LHCN-M2 (cell line): ENCODE results near the gene KANSL2. TPM values are rescaled to one million over a fixed set of nuclear protein-coding genes. Genes with fewer than 3 reads are reported as not detected.
"Not testable (repeated sequence)": the region's sequence is repeated elsewhere in the genome, so short reads cannot be mapped to it uniquely, and the experiment has no call there.

Source experiments
- DNase-seq: peaks from one replicate; pipeline ENCODE4 v3.0.0-alpha.2; 2012; ENCODE audit warnings: low read depth
- polyA plus RNA-seq: library from polyadenylated mRNA; unstranded; fragments of >200 nt; gene quantifications from one replicate; pipeline ENCODE4 v1.2.1, GENCODE V29; 2012; ENCODE audit warnings: missing spikeins
- total RNA-seq: library from RNA; depleted of rRNA; stranded (reverse); fragments of >200 nt; gene quantifications from 2 replicates; pipeline ENCODE4 v1.2.3, GENCODE V29; 2014; rRNA removed

The KANSL2 gene
- 36.9 and 44.9 TPM in 2 replicates for total RNA-seq
- 16.5 TPM for polyA plus RNA-seq

GRCh38 chr12:48681710-48682532 lies at the start of gene KANSL2:
Gene KANSL2 (minus strand): TSS chr12:48682238. CDS start chr12:48681632, 606 bp downstream.
- DNase-seq: peak; percentile 98

- DNase-seq: no peak
These were observed 46.8 kb upstream of the KANSL2 start for GRCh38 chr12:48728807-48729206.

- DNase-seq: not testable (repeated sequence)
These were observed 38.7 kb upstream of the KANSL2 start for GRCh38 chr12:48720737-48721136.

GRCh38 chr12:48720171-48720570 lies 38.1 kb upstream of the KANSL2 start:
- DNase-seq: not testable (repeated sequence)

GRCh38 chr12:48719002-48719401 lies 37.0 kb upstream of the KANSL2 start:
- not testable (repeated sequence) for DNase-seq

GRCh38 chr12:48717252-48717695 lies 35.2 kb upstream of the KANSL2 start:
- peak; percentile 5 for DNase-seq

GRCh38 chr12:48716493-48717251 lies 34.6 kb upstream of the KANSL2 start, which contains the start of gene CCNT1:
Gene CCNT1 (minus strand): TSS chr12:48716707. CDS start chr12:48716675, 32 bp downstream.
- DNase-seq: peak; percentile 100

GRCh38 chr12:48716168-48716492 lies 34.1 kb upstream of the KANSL2 start:
- DNase-seq: no peak

GRCh38 chr12:48712209-48712608 lies 30.2 kb upstream of the KANSL2 start:
- DNase-seq: no peak

GRCh38 chr12:48698822-48699221 lies 16.8 kb upstream of the KANSL2 start:
- not testable (repeated sequence) for DNase-seq

- DNase-seq: no peak
These were observed 14.6 kb upstream of the KANSL2 start for GRCh38 chr12:48696626-48697025.

- no peak for DNase-seq
These were observed 13.8 kb upstream of the KANSL2 start for GRCh38 chr12:48695859-48696258.

GRCh38 chr12:48694038-48694437 lies 12.0 kb upstream of the KANSL2 start:
- no peak for DNase-seq

- no peak for DNase-seq
These were observed 11.5 kb upstream of the KANSL2 start for GRCh38 chr12:48693572-48693971.

- DNase-seq: no peak
These were observed 9.9 kb upstream of the KANSL2 start for GRCh38 chr12:48691826-48692487.

- no peak for DNase-seq
These were observed 9.0 kb upstream of the KANSL2 start for GRCh38 chr12:48690990-48691389.

- DNase-seq: no peak
These were observed 8.4 kb upstream of the KANSL2 start for GRCh38 chr12:48690436-48690835.

- no peak for DNase-seq
These were observed 6.8 kb upstream of the KANSL2 start for GRCh38 chr12:48688836-48689235.

GRCh38 chr12:48687592-48687991 lies 5.6 kb upstream of the KANSL2 start:
- DNase-seq: no peak

- DNase-seq: no peak
These were observed 4.7 kb upstream of the KANSL2 start for GRCh38 chr12:48686615-48687334.

GRCh38 chr12:48686037-48686595 lies 4.1 kb upstream of the KANSL2 start:
- DNase-seq: no peak
